Fibroblast of villous mesenchyme (primary cell): ENCODE data around the gene IREB2. TPM values are rescaled to one million over a fixed set of nuclear protein-coding genes. Genes with fewer than 3 reads are reported as not detected.
"Not testable (repeated sequence)": the region's sequence is repeated elsewhere in the genome, so short reads cannot be mapped to it uniquely, and the experiment has no call there.

Experiments
- DNase-seq: peaks from one replicate; pipeline ENCODE4 v3.0.0-alpha.2; 2010; ENCODE audit warnings: low read depth
- H3K4me3 ChIP-seq: 2 replicates; pipeline ENCODE4 v1.5.1; 2011; ENCODE audit warnings: low read depth, mild to moderate bottlenecking, low read length
- CTCF ChIP-seq: IDR thresholded peaks from 2 replicates; pipeline ENCODE4 v1.5.1; 2012; ENCODE audit warnings: low read depth, mild to moderate bottlenecking, low read length; ENCODE audit not compliant: insufficient read depth
- total RNA-seq: library from RNA; depleted of rRNA; stranded (reverse); fragments of >200 nt; gene quantifications from 2 replicates; pipeline ENCODE4 v1.2.3, GENCODE V29; 2012

The IREB2 gene
- total RNA-seq, 1 donor = 38.9 TPM

DNA sequence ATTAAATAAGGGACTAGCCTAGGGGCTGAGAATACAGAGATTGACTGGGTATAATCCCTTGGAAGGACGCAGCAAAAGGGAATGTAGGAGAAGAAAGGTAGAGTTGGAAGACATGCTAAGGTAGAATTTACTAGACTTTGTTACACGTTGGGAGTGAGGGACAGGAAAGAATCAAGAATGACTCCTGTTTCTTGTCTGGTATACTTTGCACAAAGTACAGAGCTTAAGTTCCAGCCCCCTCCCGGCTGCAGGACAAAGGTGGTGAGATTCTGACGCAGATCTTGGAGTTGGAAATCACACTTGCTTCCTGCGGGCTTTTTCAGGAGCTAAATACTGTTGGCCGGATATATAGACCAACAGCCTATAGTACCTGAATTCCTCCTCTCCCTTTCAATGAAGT lies 70.3 kb downstream of the IREB2 start:
- TF ChIP-seq CTCF = no peak
- DNase-seq = no peak
- H3K4me3 ChIP-seq = peak overlapping the region; percentile 90

DNA sequence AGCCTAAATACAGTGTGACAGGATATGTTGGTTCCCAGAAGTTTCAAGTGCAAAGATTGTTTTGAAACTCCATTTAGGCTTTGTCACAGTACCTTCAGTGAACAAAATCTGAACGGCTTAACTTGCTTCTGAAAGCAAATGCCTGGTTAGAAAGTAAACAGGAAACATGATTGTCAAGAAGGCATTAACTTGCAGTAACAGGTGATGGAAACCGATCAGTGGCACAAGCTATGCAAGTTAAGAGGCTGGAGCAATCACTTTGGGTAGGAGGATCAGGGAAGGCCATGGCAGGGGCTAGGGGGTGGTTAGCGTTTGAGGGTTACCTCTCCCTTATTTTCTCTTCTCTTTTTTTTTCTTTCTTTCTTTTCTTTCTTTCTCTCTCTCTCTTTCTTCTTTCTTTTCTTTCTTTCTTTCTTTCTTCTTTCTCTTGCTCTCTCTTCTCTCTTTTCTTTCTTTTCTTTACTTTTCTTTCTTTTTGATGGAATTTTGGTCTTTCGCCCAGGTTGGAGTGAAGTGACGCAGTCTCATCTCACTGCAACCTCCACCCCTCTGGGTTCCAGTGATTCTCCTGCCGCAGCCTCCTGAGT lies 71.8 kb downstream of the IREB2 start:
- DNase-seq = no peak
- no peak for TF ChIP-seq CTCF

DNA sequence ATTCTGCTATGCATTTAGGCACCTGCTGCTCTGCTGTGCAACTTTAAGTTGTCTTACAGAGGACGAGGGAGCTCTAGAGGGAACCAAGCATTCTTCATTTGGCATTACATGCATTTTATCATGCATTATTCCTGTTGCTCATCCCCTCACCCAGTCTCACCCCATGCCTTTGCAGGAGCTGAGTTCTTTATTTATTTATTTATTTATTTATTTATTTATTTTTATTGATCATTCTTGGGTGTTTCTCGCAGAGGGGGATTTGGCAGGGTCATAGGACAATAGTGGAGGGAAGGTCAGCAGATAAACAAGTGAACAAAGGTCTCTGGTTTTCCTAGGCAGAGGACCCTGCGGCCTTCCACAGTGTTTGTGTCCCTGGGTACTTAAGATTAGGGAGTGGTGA lies 82.0 kb downstream of the IREB2 start:
- not testable (repeated sequence) for DNase-seq, H3K4me3 ChIP-seq

More for the DNA sequence above, 71.8 kb downstream of the IREB2 start:
- H3K4me3 ChIP-seq = no peak overlapping the region

DNA sequence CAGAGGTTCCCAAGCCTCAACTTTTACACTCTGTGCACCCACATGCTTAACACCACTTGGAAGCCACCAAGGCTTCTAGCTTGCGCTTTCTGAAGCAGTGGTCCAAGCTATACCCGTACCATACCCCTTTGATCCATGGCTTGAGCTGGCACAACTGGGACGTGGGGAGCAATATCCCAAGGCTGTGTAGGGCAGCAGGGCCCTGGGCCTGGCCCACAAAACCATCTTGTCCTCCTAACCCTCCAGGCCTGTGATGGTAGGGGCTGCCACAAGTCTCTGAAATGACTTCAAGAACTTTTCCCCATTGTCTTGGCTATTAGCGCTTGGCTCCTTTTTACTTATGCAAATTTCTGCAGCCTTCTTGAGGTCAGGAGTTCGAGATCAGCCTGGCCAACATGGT lies 86.2 kb downstream of the IREB2 start:
- no peak for DNase-seq
- no peak for TF ChIP-seq CTCF
- no peak overlapping the region for H3K4me3 ChIP-seq

GRCh38 chr15:78527325-78527724 lies 89.3 kb downstream of the IREB2 start:
- no peak overlapping the region for H3K4me3 ChIP-seq
- no peak for DNase-seq
- no peak for TF ChIP-seq CTCF

DNA sequence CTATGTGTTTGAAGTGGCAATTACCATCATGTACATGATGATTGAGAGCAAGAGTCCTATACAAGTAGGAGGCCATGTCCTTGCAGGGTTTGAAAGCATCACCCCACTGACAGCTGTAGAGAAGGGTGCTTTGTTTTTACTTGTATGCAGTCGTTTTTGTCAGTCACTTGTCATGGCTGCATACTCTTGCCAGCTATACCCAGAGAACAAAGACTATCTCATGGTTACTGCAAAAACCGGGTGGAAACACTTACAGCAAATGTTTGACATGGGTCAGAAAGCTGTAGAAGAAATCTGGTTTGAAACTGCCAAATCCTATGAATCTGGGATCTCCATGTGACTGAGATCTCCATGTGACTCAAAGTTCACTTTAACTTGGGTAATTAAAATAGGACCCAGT lies 95.3 kb downstream of the IREB2 start:
- no peak overlapping the region for H3K4me3 ChIP-seq
- DNase-seq = no peak
- TF ChIP-seq CTCF = no peak

GRCh38 chr15:78536134-78536533 lies 98.1 kb downstream of the IREB2 start:
- DNase-seq = no peak
- no peak for TF ChIP-seq CTCF

More at GRCh38 chr15:78536134-78536533, 98.1 kb downstream of the IREB2 start:
- H3K4me3 ChIP-seq = no peak overlapping the region
